GM18870 (cell line): Measurements from ENCODE around the gene RUVBL1.

Experiments used
- ATAC-seq: cut with Tn5 transposase; IDR thresholded peaks from one replicate; pipeline ENCODE4 v1.9.1; 2021; ENCODE audit warnings: moderate library complexity; ENCODE audit not compliant: unreplicated experiment

RUVBL1 gene

DNA sequence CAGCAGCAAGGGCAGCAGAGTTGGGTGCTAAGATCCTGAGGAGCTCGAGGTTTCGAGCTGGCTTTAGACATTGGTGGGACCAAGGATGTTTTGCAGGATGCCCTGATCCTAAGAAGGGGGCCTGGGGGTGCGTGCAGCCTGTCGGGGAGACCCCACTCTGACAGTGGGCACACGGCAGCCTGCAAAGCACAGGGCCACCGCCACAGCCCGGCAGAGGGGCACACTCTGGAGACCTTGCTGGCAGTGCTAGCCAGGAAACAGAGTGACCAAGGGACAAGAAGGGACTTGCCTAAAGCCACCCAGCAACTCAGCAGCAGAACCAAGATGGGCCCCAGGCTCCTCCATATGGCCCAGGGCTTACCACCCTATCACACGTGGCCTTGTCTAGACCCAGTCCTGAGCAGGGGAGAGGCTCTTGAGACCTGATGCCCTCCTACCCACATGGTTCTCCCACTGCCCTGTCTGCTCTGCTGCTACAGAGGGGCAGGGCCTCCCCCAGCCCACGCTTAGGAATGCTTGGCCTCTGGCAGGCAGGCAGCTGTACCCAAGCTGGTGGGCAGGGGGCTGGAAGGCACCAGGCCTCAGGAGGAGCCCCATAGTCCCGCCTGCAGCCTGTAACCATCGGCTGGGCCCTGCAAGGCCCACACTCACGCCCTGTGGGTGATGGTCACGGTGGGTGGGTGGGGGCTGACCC, 52.6 kb downstream of the RUVBL1 start:
- no peak for ATAC-seq

DNA sequence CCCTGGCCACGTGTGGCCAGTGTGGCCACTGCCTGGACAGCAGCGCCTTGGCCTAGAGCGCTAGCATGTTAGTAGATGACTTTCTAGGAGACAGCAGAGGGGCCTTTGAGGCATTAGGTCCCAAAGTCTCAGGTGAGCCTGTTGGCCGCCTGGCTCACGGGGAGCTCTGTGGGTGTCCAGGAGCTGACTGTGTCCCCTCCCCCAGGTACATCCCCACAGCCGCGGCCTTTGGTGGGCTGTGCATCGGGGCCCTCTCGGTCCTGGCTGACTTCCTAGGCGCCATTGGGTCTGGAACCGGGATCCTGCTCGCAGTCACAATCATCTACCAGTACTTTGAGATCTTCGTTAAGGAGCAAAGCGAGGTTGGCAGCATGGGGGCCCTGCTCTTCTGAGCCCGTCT, 54.3 kb downstream of the RUVBL1 start:
- no peak for ATAC-seq

DNA sequence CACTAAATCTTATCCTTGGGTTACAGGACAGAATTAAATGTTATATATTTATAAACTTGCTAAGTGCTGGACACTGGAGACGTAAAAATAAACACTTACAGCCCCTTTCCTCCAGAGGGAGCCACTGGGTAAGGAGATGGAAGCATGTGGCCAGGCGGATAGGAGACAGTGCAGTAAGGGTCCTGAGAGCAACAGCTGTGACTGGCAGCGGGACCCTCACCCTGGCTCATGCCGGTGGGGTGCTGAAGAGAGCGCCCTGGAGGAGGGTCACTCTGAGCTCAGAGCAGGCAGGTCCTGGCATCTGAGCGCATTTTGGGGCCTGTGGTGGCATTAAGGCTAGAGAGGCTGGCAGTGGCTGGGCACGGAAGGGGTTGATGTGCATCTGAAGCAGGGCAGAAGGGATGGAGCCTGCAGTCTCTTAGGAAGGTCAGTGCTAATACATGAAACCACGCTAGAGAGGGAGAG, 55.4 kb downstream of the RUVBL1 start:
- no peak for ATAC-seq

DNA sequence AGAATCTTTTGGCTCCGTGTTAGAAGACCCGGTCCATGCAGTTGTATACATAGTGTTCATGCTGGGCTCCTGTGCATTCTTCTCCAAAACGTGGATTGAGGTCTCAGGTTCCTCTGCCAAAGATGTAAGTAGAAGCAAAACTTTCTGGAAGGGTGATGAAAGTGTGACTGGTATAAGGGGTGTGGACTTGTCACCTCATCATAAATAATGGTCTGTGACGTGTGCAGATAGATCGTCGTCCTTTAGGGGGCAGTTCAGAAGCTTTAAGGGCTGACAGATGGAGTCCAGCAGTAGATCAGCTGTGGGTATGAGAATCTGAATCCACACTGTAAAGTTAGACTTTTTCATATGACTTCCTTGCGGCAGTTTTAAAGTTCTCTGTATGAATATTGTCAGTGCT, 56.1 kb downstream of the RUVBL1 start:
- ATAC-seq = no peak

DNA sequence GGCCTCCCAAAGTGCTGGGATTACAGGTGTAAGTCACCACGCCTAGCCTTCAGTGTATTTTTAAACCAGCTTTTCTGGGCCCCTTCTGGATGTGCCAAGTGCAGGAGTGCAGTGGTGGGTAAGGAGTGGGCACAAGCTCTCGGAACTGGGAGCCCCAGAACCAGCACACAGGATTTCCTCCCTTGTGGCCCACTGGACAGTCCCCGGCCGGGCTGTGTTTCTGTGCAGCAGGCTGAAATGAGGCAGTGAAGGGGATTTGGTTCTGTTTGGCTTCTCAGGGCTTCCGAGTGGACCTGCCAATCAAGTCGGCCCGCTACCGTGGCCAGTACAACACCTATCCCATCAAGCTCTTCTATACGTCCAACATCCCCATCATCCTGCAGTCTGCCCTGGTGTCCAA, 56.9 kb downstream of the RUVBL1 start:
- ATAC-seq = no peak

DNA sequence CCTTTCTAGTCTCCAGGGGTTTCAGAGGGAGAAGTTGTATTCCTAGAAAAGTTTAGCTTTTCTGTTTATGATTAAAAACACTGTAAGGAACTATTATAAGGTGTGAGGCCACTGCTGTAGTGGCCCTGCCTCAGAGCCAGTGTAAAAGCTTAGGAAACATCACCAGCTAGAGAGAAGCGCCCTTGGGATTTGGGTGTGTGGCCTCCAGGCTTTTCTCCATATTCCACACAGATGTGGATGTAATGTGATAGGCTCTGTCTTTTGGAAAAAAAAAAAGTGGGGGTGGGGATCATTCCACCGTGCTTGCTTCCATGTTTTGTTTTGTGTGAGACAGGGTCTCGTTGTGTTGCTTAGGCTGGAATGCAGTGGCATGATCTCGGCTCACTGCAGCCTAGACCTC, 57.5 kb downstream of the RUVBL1 start:
- no peak for ATAC-seq

DNA sequence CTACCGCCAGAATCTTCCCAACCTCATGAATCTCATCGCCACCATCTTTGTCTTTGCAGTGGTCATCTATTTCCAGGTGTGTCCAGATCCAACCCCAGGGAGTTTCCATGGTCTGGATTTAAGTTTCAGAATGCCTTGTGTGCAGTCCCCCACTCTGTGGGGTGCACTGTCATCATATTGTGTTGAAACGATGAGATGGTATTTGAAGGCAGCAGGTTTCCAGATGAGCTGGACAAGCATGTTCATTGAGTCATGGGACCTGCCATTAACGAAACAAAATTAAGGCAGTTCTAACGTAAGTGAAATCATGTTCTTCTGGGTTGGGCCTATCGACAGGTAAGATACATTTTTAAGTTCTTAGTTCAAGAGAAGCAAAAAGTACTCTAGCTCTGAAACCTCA, 58.6 kb downstream of the RUVBL1 start:
- no peak for ATAC-seq

DNA sequence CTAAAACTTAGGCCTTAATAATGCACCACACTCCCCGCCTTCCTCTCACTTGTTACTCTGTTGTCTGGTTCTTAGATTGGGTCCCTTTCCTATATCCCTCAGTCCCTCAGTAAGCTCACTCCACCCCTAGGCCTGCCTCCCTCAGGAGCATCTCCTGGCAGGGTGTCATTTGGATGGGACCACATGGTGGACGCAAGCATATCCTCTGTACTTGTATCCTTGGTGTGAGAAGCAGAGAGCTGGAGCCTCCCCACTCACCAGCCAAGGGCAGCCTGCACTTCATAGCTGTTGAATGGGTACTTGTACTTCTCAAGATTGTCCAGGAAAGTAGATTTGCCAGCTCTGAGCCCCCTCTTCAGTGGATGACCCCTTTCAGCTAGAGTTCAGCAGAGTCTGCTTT, 59.7 kb downstream of the RUVBL1 start:
- ATAC-seq = no peak

DNA sequence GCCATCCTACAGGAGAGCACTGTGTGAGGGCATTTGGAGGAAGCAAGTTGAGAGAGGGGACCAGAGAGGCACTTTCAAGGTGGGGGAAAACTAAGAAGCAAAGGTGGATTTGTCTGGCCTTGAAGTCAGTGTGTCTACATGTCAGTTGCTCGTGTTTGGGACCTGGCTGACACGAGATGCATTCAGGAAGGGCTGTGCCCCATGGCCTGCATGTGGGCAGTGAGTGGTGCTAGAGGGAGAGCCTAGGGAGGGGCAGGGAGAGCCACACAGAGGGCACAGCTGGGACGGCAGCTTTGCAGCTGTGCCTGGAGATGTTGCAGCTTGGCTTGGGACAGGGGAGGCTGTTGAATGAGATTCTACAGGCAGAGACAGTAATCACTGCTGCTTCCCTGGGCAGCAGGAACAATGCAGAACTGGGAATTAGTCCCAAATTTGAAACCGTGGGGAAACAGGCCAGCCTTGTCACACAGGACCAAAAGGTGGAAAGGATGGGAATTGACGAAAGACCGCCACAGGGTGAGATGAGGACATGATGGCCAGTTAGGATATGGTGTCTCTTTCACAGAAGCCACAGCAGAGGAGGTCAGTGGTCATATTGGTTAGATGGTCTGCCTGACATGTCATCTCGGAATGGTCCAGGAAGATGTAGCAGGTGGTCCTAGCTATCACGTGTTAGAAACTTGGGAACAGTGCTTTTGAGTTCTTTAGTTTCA, 61.4 kb downstream of the RUVBL1 start:
- ATAC-seq = no peak

DNA sequence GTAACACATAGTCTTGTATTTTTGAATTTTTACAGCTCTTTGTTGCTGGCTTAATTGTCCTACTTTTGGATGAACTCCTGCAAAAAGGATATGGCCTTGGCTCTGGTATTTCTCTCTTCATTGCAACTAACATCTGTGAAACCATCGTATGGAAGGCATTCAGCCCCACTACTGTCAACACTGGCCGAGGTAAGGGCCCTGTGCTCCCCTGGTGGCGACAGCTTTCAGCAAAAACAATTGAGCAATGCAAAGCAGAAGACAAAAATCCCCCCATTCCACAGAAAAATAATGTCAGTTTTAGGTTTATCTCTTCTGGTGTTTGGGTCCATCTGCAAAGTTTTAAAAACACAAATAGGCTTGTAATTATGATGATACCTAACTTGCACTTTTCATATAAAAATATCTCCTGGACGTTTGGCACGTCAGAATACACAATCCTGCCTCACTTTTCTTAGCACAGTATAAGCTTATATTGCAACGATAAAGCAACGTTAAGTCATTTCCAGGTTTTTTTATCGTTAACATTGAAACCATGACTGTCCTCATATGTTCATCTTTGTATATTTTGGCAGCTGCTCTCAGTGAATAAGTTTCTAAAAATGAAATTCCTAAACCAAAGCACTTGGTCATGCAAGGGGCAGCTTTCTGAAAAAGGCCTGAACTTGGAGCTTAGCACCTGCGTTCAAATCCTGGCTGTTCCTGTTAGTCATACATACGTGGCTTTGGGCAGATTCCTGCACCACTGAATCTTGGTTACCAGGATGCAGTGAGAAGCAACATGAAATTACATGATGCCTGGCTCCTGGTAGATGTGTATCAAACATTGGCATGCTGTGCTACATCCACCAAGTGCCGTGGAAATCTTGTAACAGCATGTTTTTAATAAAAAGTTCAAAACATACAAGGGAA, 62.9 kb downstream of the RUVBL1 start:
- no peak for ATAC-seq

DNA sequence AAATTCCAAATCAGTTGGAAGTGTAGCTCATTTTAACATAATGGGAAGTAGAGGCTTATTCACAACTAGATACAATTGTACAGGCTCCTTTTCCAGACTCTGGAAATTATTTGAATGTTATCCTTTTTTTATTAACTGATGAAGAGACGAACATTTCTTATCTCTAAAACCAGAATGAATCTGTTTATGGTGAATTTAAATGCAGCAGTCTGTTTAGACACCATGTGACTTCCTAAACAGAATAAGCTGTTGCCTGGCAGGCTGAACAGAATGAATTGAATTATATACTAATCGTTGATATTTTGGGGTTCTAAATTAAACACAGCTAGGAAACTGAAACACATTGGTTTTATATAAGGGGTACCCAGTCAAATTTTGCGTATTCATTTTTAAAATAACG, 67.4 kb downstream of the RUVBL1 start:
- no peak for ATAC-seq

DNA sequence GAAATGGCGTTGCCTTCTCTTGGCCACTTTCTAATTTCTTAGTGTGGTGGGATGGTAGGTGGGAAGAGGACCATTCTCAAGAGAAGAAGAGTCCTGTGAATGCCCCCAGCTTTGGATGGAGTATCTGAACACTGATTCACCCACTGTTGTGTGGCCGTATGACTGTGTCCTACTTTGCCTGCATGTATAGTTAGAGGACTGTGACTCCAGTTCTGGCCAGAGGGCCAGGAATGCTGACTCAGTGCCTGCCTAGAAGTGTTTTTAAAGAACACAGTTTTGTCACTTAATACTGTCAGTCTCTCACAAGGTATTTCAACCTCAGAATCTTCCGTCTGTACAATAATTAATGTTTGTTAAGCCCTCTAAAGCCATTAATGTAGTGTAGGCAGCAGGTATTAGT, 69.2 kb downstream of the RUVBL1 start:
- no peak for ATAC-seq

DNA sequence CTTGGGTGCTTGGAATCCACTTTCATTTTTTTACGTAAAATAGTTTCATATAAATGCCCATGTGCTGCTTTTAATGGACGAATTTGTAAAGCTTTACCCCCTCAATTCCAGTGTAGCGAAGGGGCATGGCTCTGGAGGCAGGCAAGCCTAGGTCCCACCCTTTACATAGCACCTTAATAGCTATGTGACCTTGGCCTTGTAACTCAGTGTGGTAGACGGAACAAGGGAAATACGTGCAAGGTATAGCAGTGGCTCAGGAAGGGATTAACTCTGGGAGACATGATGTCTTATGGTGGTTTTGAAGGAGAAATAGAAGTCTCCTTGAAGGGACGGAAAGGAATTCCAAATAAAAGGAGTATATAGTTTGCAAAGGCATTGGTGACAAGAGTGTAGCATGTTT, 70.0 kb downstream of the RUVBL1 start:
- no peak for ATAC-seq

DNA sequence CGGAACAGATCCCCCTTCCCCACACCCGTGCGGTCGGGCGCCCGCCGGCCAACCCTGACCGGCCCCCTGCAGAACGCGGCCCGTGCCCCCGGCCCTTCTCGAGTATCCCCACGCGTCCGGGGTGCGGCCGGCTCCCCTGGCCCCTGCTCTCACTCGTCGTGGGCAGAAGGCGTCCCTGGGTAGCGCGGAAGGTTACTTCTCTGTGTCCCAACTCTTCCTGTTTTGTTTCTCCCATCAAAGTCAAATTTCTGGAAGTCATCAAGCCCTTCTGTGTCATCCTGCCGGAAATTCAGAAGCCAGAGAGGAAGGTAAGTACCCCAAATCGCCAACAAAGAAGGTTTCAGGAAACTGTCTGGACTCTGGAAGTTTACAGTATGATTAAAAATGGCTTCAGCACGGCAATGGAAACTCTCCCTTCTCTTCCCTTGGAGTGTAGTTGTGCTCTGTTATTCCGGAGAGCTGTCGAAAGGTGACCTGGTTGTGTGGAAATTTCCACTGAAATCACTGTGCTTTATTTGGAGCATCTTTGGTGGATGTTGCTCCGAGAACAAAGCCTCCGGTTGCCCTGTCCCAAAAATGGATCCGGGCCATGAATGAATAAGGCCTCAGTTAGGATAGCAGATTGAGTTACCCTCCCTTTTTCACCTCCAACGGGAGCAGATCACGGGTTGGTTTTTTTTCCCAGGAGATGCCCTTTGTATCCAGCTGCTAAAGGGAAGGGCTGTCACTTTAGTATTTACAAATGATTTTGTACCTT, 70.8 kb downstream of the RUVBL1 start:
- peak; percentile 8 for ATAC-seq

DNA sequence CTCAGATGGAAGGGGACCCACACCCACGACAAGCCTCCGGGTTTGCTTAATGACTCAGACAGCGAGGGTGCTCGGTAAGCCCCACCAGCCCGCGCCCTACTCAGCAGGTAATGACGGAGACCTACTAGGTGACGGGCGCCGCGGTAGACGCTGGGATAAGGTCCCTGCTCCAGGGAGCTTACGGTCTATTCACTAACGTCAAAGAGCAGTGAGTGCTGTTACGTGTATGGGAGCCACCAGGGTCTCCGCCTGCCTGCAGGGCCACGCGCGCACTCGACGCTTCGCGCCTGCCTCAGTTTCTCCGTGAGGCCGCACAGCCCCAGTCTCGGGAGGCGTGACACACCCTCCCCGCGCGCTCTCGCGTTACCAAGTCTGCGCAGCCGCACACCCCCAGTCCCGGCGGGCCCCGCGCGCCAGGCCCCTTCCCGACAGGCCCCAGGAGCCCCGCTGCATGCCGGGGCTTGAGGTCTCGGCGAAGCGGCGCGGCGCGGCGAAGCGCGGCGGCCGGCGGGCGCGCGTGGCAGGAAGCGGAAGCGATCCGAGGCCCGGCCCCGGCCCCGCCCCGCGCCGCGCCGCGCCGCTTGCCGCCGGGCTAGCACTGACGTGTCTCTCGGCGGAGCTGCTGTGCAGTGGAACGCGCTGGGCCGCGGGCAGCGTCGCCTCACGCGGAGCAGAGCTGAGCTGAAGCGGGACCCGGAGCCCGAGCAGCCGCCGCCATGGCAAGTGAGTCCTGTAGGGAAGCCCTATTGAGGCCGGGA, 71.6 kb downstream of the RUVBL1 start, which contains the start of gene SEC61A1:
Gene SEC61A1, plus strand, starts transcription at position 601 of the 758 bp plus-strand sequence. Its CDS starts 116 bp downstream, at position 717.
- peak; percentile 68 for ATAC-seq

DNA sequence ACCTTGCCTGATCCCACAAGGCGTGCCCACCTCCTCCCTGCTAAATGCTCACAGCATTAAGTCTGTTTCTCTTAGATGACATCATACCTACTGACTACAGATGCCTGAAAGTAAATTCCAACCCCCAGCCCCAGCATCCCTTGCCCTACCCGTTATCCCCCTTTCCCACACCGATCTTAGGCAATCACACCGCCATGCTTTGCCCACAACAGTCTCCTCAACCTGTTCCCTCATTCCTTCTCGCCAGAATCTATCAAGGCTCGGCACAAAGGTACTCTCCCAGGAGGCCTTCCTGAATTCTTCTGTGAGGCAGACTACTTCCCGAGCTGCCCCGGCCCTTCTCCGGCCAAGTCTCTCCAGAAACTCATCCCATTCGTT, 72.2 kb downstream of the RUVBL1 start:
- peak; percentile 6 for ATAC-seq

DNA sequence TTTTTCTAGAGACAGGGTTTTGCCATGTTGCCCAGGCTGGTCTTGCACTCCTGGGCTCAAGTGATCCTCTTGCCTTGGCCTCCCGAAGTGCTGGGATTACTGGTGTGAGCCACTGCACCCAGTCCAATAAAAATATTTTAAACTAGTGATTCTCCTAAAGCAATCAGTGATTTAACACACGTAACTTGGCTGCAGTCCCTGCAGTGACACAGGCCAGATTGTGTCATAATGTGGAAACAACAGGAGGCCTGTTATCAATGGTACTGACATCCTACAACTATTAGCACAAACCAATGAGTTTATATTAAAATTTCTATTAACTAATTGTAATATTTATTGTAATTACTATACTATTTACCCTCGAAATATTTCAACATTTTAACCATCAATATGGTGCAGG, 73.0 kb downstream of the RUVBL1 start:
- no peak for ATAC-seq

DNA sequence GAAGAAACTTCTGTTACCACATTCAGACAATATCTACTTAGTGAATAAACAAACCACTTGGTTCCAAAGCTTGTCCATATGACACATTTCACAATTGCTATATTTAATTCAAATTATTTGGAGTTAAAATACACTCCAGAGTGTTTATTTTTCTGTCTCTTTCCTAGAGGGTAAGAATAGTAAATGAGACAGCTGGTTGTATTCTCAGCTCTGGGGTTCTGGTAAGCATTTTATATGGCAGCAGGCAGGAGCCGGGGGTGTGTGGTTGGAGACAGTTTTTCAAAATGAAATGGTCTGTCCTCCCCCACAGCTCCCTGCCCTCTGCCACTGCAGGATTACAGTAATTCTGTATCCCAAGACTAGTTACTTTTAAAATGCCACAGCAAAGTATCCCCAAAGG, 82.3 kb downstream of the RUVBL1 start:
- no peak for ATAC-seq

DNA sequence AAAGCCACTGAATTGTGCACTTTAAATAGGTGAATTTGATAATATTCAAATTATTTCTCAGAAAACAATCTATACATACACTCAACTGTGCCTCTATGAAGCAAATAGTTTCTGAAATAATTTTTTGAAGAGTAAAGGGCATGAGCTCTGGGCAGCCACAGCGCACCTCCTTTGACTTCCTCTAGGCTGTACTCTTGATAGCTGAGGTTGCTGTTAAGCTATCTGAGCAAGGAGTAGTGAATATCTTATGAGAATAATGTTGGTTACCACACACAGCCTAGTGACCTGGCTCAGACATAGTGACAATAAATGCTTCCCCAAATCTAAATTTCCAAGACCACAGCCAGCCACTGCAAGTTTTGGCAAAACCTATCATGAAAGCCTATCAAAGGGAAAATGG, 83.0 kb downstream of the RUVBL1 start:
- no peak for ATAC-seq

DNA sequence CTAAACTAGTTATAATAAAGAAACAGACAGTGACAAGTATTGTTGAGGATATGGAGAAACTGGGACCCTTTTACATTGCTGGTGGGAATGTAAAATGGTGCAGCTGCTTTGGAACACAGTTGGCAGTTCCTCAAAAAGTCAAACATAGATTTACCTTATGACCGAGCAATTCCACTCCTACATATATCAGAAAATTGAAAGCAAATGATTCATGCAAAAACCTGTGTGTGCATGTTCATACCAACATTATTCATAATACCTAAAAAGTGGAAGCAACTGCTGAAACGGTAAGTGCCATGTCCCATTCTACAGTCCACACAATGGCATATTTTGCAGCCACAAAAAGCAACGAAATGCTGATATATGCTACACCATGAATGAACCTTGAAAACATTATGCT, 83.6 kb downstream of the RUVBL1 start:
- ATAC-seq = no peak
